Peyer's patch (tissue), 4 donors: ENCODE measurements around the gene CRB2.

Experiments used
- POLR2A ChIP-seq, 2 donors: fragments of 450-650 bp; IDR thresholded peaks; one replicate each; pipeline ENCODE4 v1.5.1; 2017; ENCODE audit warnings: antibody characterized with exemption in 2 of 2, mild to moderate bottlenecking in 2 of 2, moderate library complexity in 2 of 2
- TF ChIP-seq, protein P1 (sequence below), 6 experiments: fragments of 450-650 bp in 4 of 6; fragments of 200-600 bp in 2 of 6; sonication (generic) in 1 of 6; IDR thresholded peaks; one replicate each; pipeline ENCODE4 v1.5.1; 2017 to 2019; ENCODE audit warnings: antibody characterized with exemption in 6 of 6, mild to moderate bottlenecking in 3 of 6, moderate library complexity in 1 of 6

DNA sequence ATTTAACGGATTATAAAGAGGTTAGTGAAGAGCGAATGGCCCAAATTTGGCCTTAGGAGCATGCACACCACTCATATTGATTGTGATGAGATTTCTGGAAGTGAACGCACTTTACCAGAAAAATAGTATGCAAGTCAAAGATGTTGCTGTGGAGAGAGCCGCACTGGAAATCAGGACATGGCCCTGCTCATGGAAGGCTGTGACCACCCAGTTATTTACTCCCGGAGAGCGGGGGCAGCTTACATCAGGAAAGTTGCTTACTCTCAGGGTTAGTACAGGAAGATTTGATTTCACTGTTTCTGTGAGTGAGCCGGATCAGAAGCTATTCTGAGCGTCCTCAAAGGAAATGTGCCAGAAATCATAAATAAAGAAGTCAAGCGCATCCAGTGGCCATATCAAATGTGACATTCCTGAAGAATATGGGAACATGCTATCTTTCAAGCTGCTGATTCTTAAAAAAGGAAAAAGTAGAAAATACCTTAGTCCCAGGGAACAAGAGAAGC, 44.7 kb upstream of the CRB2 start:
- TF ChIP-seq, protein P1, sequence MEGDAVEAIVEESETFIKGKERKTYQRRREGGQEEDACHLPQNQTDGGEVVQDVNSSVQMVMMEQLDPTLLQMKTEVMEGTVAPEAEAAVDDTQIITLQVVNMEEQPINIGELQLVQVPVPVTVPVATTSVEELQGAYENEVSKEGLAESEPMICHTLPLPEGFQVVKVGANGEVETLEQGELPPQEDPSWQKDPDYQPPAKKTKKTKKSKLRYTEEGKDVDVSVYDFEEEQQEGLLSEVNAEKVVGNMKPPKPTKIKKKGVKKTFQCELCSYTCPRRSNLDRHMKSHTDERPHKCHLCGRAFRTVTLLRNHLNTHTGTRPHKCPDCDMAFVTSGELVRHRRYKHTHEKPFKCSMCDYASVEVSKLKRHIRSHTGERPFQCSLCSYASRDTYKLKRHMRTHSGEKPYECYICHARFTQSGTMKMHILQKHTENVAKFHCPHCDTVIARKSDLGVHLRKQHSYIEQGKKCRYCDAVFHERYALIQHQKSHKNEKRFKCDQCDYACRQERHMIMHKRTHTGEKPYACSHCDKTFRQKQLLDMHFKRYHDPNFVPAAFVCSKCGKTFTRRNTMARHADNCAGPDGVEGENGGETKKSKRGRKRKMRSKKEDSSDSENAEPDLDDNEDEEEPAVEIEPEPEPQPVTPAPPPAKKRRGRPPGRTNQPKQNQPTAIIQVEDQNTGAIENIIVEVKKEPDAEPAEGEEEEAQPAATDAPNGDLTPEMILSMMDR (IDR thresholded peaks at IDR 0.05), result no peak
- TF ChIP-seq POLR2A (IDR thresholded peaks at IDR 0.05), result no peak
